ENCODE results near the gene EN1.

The EN1 gene

DNA sequence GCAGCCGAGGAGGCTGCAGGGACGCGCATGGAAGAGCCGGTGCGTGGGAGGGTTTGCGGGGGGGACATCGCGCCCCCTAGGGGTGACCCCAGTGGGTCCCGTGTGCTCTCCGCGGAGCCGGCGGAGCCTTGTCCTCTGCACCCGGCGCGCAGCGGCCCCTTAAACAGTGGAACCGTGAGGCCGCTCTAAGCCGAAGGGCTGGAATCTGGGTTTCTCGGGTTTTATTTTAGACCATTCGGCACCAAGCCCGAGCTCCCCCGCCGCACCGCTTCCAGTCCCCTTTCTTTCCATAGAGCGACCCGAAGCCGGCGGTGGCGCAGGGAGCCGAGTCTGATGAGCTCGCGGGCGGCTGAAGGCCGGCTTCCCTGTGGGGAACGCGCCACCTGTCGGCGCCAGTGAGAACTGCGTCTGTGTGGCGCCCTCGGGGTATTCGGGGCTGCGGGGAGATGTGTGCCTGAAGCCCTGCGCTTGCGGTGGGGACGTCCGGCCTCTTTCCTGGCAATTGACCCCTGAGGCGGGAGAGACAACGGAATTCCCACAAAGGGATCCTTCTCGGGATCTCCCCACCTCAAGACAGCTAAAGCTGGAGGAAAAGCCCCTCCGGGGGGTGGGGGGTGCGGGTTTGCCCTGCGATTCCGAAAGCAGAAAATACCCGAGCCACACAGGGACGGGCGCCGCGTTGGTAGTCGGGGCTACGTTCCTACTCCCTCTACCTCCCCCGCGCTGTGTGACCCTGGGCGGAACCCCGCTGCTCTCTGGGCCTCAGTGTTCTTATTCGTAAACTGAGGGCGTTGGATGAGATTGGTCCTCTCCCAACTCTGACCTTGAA is 8.2 kb upstream of the EN1 start:
- H3K4me3 ChIP-seq (ENCODE audit: low read depth, low read length): peak overlapping the region; percentile 20; the same call in 1 of the 2 replicates
- TF ChIP-seq, protein P1, sequence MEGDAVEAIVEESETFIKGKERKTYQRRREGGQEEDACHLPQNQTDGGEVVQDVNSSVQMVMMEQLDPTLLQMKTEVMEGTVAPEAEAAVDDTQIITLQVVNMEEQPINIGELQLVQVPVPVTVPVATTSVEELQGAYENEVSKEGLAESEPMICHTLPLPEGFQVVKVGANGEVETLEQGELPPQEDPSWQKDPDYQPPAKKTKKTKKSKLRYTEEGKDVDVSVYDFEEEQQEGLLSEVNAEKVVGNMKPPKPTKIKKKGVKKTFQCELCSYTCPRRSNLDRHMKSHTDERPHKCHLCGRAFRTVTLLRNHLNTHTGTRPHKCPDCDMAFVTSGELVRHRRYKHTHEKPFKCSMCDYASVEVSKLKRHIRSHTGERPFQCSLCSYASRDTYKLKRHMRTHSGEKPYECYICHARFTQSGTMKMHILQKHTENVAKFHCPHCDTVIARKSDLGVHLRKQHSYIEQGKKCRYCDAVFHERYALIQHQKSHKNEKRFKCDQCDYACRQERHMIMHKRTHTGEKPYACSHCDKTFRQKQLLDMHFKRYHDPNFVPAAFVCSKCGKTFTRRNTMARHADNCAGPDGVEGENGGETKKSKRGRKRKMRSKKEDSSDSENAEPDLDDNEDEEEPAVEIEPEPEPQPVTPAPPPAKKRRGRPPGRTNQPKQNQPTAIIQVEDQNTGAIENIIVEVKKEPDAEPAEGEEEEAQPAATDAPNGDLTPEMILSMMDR (IDR thresholded peaks at IDR 0.05; ENCODE audit: low read depth, low read length): peak; percentile 93

GRCh38 chr2:118854507-118855345 is 7.3 kb upstream of the EN1 start:
- no peak overlapping the region for H3K4me3 ChIP-seq (ENCODE audit: low read depth, low read length)
- TF ChIP-seq, protein P1 (IDR thresholded peaks at IDR 0.05; ENCODE audit: low read depth, low read length): no peak

DNA sequence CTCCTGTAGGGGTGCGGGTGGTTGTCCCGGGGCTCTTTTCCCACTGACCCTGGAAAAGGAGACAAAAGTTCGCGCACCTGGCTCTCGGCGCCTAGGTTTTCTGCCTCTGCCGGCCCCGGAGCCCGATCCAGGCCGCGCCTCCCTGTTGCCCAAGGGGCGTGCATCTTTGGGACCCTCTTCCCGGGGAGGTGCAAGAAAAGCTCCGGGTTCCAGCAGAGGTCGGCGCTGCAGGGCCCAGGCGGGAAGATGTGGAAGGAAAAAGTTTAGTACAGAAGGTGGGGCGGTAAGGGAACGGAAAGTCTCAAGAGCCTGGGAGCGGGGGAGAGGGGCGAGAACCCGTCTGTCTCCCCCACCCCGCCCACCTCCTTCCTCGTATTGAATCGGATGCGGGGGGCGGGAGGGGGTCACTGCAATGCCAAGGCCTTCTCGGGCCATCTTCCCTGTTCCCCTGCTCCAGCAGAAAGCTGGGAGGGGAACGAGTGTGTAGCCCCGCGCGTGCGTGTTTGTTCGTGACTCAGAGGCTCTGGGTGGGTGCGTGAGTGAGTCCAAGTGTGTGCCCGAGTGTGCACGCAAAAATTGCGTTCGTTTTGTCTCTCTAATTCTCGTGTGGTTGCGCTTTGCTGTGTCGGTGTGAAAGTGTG is 6.3 kb upstream of the EN1 start:
- H3K4me3 ChIP-seq (ENCODE audit: low read depth, low read length): no peak overlapping the region

GRCh38 chr2:118853129-118853640 is 5.7 kb upstream of the EN1 start:
- TF ChIP-seq, protein P1 (IDR thresholded peaks at IDR 0.05; ENCODE audit: low read depth, low read length): no peak
- no peak overlapping the region for H3K4me3 ChIP-seq (ENCODE audit: low read depth, low read length)

More for the DNA sequence above, 6.3 kb upstream of the EN1 start:
- TF ChIP-seq, protein P1 (IDR thresholded peaks at IDR 0.05; ENCODE audit: low read depth, low read length): no peak

DNA sequence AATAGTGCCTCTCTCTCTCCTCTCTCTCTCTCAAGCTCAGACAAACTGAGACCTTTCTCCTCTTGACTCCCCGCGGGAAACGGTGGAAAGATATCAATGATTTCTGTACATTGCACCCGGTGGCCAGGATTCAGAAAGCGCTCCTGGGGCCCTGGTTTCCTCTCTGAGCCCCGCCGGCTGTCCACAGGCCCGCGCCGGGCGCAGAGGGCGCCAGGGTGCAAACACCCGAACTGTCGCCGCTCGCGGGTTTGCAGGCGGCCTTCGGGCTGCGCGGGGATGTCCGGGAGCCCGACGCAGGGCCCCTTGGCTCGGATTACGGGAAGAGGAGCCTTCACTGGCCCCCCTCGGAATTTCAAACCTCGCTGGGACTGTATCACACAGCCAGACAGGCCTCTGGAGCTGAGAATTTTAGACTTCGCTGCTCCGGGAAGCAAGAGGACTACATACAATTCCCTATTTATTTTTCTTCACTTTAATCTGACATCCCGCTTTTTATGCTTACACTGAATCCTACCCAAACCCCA is 5.2 kb upstream of the EN1 start:
- no peak overlapping the region for H3K4me3 ChIP-seq (ENCODE audit: low read depth, low read length)
- TF ChIP-seq, protein P1 (IDR thresholded peaks at IDR 0.05; ENCODE audit: low read depth, low read length): no peak

DNA sequence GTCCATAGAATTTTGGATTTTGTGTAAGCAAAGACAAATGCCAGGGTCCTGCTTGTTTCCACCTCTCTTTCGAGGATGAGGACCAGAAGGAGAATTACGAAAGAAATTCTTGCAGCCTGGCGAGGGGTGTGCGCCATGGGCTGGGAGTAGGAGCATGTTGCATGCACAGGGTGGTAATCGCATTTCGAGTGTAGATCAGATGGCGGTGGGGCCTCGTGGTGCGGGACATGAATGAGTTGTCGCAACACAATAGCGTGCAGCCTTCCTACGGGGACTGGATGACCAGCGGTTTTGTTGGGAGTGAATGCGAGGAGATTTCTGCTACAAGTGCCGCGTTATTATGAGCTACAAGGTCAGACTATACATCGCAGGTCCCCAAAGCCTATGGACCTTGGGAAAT is 4.2 kb upstream of the EN1 start:
- TF ChIP-seq, protein P1 (IDR thresholded peaks at IDR 0.05; ENCODE audit: low read depth, low read length): no peak
- no peak overlapping the region for H3K4me3 ChIP-seq (ENCODE audit: low read depth, low read length)

All from WI38 (cell line).